K562 treated with DMSO at 1 percent for 24 hours (cell line): ENCODE measurements around the gene PRR5L. TPM values are rescaled to one million over a fixed set of nuclear protein-coding genes. Genes with fewer than 3 reads are reported as not detected.

Experiments used
- total RNA-seq: library from RNA; unstranded; fragments of 300-600 nt; gene quantifications from 2 replicates; pipeline ENCODE4 v1.2.3, GENCODE V29; 2022; ENCODE audit warnings: low read depth; ENCODE audit not compliant: insufficient read depth

Gene PRR5L
- 0.93 and 2.8 TPM in 2 replicates for total RNA-seq

GRCh38 chr11:36295926-36296325 lies at the start of gene PRR5L:
PRR5L (plus strand) TSS chr11:36296288; CDS start chr11:36401122, 104,834 bp downstream.

GRCh38 chr11:36289226-36289852 lies 6.7 kb upstream of the PRR5L start, which contains the start of gene COMMD9:
COMMD9 (minus strand) TSS chr11:36289424; CDS start chr11:36289412, 12 bp downstream.

GRCh38 chr11:36509694-36510593 lies 213.9 kb downstream of the PRR5L start, which contains the start of gene TRAF6:
TRAF6 (minus strand) TSS chr11:36510272; CDS start chr11:36501515, 8,757 bp downstream.

Other genes with a start within 250 kb of the PRR5L start
- gene COMMD9, start 6.9 kb upstream of the PRR5L start, total RNA-seq: 24.8 and 27.3 TPM in 2 replicates
- gene TRAF6, start 214.0 kb downstream of the PRR5L start, total RNA-seq: 5.8 and 6.8 TPM in 2 replicates